Right kidney (tissue), 9 donors: ENCODE results near the gene SLCO3A1.

Experiments used
- DNase-seq: peaks from one replicate; pipeline ENCODE4 v3.0.0-alpha.2; 2016
- long read RNA-seq, 8 donors: transcript quantifications; one replicate each; lab custom pipeline, GENCODE V29; 2026

Gene SLCO3A1
- long read RNA-seq, donor 1, full-length matches to known transcripts, result 1 of 1 reads
- long read RNA-seq, donor 1, partial matches to known transcripts, result 0 of 1 reads
- long read RNA-seq, donor 1, other reads (novel, unspliced or antisense), result 0 of 1 reads
- long read RNA-seq, donor 2, partial matches to known transcripts, result 0 of 5 reads
- long read RNA-seq, donor 2, other reads (novel, unspliced or antisense), result 0 of 5 reads
- long read RNA-seq, donor 3, result 0 reads
- long read RNA-seq, donor 4, partial matches to known transcripts, result 0 of 3 reads
- long read RNA-seq, donor 4, other reads (novel, unspliced or antisense), result 0 of 3 reads
- long read RNA-seq, donor 5, partial matches to known transcripts, result 0 of 4 reads
- long read RNA-seq, donor 5, other reads (novel, unspliced or antisense), result 0 of 4 reads
- long read RNA-seq, donor 6, full-length matches to known transcripts, result 6 of 6 reads
- long read RNA-seq, donor 6, partial matches to known transcripts, result 0 of 6 reads
- long read RNA-seq, donor 6, other reads (novel, unspliced or antisense), result 0 of 6 reads
- long read RNA-seq, donor 7, result 0 reads
- long read RNA-seq, donor 8, full-length matches to known transcripts, result 5 of 5 reads
- long read RNA-seq, donor 8, partial matches to known transcripts, result 0 of 5 reads
- long read RNA-seq, donor 8, other reads (novel, unspliced or antisense), result 0 of 5 reads

GRCh38 chr15:91853511-91853947 is at the start of gene SLCO3A1:
TSS of gene SLCO3A1 (plus strand) at chr15:91853708.
- no peak for DNase-seq

GRCh38 chr15:91807122-91807521 is 46.4 kb upstream of the SLCO3A1 start:
- DNase-seq, result no peak

GRCh38 chr15:91813924-91814323 is 39.6 kb upstream of the SLCO3A1 start:
- no peak for DNase-seq

GRCh38 chr15:91816942-91817341 is 36.6 kb upstream of the SLCO3A1 start:
- DNase-seq, result no peak

GRCh38 chr15:91821458-91821857 is 32.0 kb upstream of the SLCO3A1 start:
- DNase-seq, result no peak

GRCh38 chr15:91824256-91824655 is 29.3 kb upstream of the SLCO3A1 start:
- DNase-seq, result no peak

- DNase-seq, result no peak
These were observed 27.1 kb upstream of the SLCO3A1 start for GRCh38 chr15:91826443-91826842.

GRCh38 chr15:91833056-91833455 is 20.5 kb upstream of the SLCO3A1 start:
- no peak for DNase-seq

GRCh38 chr15:91839867-91840266 is 13.6 kb upstream of the SLCO3A1 start:
- no peak for DNase-seq

GRCh38 chr15:91841861-91842260 is 11.6 kb upstream of the SLCO3A1 start:
- no peak for DNase-seq

GRCh38 chr15:91844341-91844740 is 9.2 kb upstream of the SLCO3A1 start:
- no peak for DNase-seq

- no peak for DNase-seq
These were observed 8.6 kb upstream of the SLCO3A1 start for GRCh38 chr15:91844928-91845327.

- DNase-seq, result no peak
These were observed 7.8 kb upstream of the SLCO3A1 start for GRCh38 chr15:91845720-91846119.

GRCh38 chr15:91849180-91849579 is 4.3 kb upstream of the SLCO3A1 start:
- DNase-seq, result no peak

GRCh38 chr15:91849749-91850161 is 3.8 kb upstream of the SLCO3A1 start:
- DNase-seq, result no peak

GRCh38 chr15:91852741-91853510 is 582 bp upstream of the SLCO3A1 start:
- DNase-seq, result peak; percentile 84

- peak; percentile 69 for DNase-seq
These were observed 585 bp downstream of the SLCO3A1 start for GRCh38 chr15:91853948-91854638.

- no peak for DNase-seq
These were observed 1.1 kb downstream of the SLCO3A1 start for GRCh38 chr15:91854639-91854990.

- no peak for DNase-seq
These were observed 1.7 kb downstream of the SLCO3A1 start for GRCh38 chr15:91855241-91855640.

- DNase-seq, result peak; percentile 43
These were observed 2.4 kb downstream of the SLCO3A1 start for GRCh38 chr15:91855684-91856489.

GRCh38 chr15:91857224-91857585 is 3.7 kb downstream of the SLCO3A1 start:
- DNase-seq, result no peak

GRCh38 chr15:91857772-91858171 is 4.3 kb downstream of the SLCO3A1 start:
- DNase-seq, result no peak
